T-cell (primary cell): Measurements from ENCODE around the gene PAX6. TPM values are rescaled to one million over a fixed set of nuclear protein-coding genes. Genes with fewer than 3 reads are reported as not detected.

Experiments
- ATAC-seq, 4 experiments: fragments of 200-7000 bp in 3 of 4; fragments of 150-1000 bp in 1 of 4; cut with Tn5 transposase; replicated peaks in 1 of 4; 1 replicate in 3 of 4; 2 replicates in 1 of 4; pipeline ENCODE4 v1.10.0; 2021; ENCODE audit warnings: moderate library complexity in 3 of 4, mild to moderate bottlenecking in 2 of 4, moderate number of reproducible peaks in 1 of 4
- CTCF ChIA-PET, 2 donors: fragments of 300-600 bp; sonication (Branson Sonifier 250); formaldehyde crosslinking; loops; one replicate each; lab custom pipeline; 2022; ENCODE audit warnings: antibody characterized with exemption in 2 of 2; lab: Charles Lee
- POLR2A ChIA-PET, 2 donors: fragments of 300-600 bp; sonication (Branson Sonifier 250); formaldehyde crosslinking; loops; one replicate each; lab custom pipeline; 2022; ENCODE audit warnings: antibody characterized with exemption in 2 of 2; lab: Charles Lee
- DNase-seq, 35 experiments: peaks; one replicate each; pipeline versions ENCODE4 v3.0.0 to v3.0.0-alpha.2; 2013 to 2023
- H3K27ac ChIP-seq: one replicate; pipeline ENCODE4 v1.5.1; 2013; ENCODE audit warnings: low read length
- H3K27me3 ChIP-seq, 2 experiments: replicated peaks in 1 of 2; 1 replicate in 1 of 2; 2 replicates in 1 of 2; pipeline versions ENCODE4 v1.6.1 to v1.7.0; 2013; ENCODE audit warnings: low read length in 1 of 2, mixed read lengths in 1 of 2; ENCODE audit not compliant: control insufficient read depth in 2 of 2, insufficient read depth in 2 of 2; ENCODE audit errors: extremely low read depth in 1 of 2
- H3K36me3 ChIP-seq, 2 donors: 1 replicate in 1 of 2; 2 replicates in 1 of 2; pipeline versions ENCODE4 v1.6.1 to v1.7.0; 2013; ENCODE audit warnings: low read length in 1 of 2; ENCODE audit not compliant: control insufficient read depth in 2 of 2, insufficient read depth in 1 of 2; ENCODE audit errors: extremely low read depth in 1 of 2
- H3K4me1 ChIP-seq, 2 experiments: 1 replicate in 1 of 2; 2 replicates in 1 of 2; pipeline versions ENCODE4 v1.6.1 to v1.7.0; 2013; ENCODE audit warnings: low read length in 2 of 2, mixed read lengths in 1 of 2; ENCODE audit not compliant: insufficient read depth in 2 of 2, control insufficient read depth in 1 of 2; ENCODE audit errors: extremely low read depth in 1 of 2
- H3K4me3 ChIP-seq, 2 donors: 1 replicate in 1 of 2; 2 replicates in 1 of 2; pipeline versions ENCODE4 v1.5.1 to v1.7.0; 2013; ENCODE audit warnings: mild to moderate bottlenecking in 2 of 2, low read length in 1 of 2, moderate library complexity in 1 of 2; ENCODE audit not compliant: control insufficient read depth in 1 of 2; ENCODE audit errors: extremely low read depth in 1 of 2
- H3K9me3 ChIP-seq: 2 replicates; pipeline ENCODE4 v1.7.0; 2013
- H3K27ac Mint-ChIP-seq, 2 donors: one replicate each; pipeline ENCODE4 v1.8.0; 2020 to 2021; ENCODE audit warnings: mild to moderate bottlenecking in 2 of 2, mixed read lengths in 2 of 2
- H3K27me3 Mint-ChIP-seq, 2 donors: one replicate each; pipeline ENCODE4 v1.8.0; 2021 to 2022; ENCODE audit warnings: mixed read lengths in 2 of 2
- H3K36me3 Mint-ChIP-seq: one replicate; pipeline ENCODE4 v1.8.0; 2021; ENCODE audit warnings: mixed read lengths
- H3K4me1 Mint-ChIP-seq, 3 donors: one replicate each; pipeline ENCODE4 v1.8.0; 2020 to 2022; ENCODE audit warnings: mixed read lengths in 3 of 3, mild to moderate bottlenecking in 1 of 3
- H3K4me3 Mint-ChIP-seq, 3 donors: one replicate each; pipeline ENCODE4 v1.8.0; 2020 to 2022; ENCODE audit warnings: mild to moderate bottlenecking in 3 of 3, mixed read lengths in 3 of 3, moderate library complexity in 3 of 3
- H3K9me3 Mint-ChIP-seq, 3 donors: one replicate each; pipeline ENCODE4 v1.8.0; 2020 to 2022; ENCODE audit warnings: mixed read lengths in 3 of 3
- WGBS: methylation state at CpG from one replicate; pipeline ENCODE4 v1.1.5; 2013; ENCODE audit warnings: missing lambda C conversion rate; ENCODE audit not compliant: insufficient coverage; 5-methylcytosine and 5-hydroxymethylcytosine counted together
- total RNA-seq, 35 experiments: library from RNA in 6 of 35; stranded (reverse) in 6 of 35; fragments of 120-200 nt in 1 of 35; gene quantifications; one replicate each; pipeline versions ENCODE4 v1.2.1 to v1.2.4 and lab custom pipeline; 2013 to 2026

Gene PAX6
- total RNA-seq, 5 donors from 2014 or later (not counting 1 experiment from before 2014, with no cell fraction given) = not detected

DNA sequence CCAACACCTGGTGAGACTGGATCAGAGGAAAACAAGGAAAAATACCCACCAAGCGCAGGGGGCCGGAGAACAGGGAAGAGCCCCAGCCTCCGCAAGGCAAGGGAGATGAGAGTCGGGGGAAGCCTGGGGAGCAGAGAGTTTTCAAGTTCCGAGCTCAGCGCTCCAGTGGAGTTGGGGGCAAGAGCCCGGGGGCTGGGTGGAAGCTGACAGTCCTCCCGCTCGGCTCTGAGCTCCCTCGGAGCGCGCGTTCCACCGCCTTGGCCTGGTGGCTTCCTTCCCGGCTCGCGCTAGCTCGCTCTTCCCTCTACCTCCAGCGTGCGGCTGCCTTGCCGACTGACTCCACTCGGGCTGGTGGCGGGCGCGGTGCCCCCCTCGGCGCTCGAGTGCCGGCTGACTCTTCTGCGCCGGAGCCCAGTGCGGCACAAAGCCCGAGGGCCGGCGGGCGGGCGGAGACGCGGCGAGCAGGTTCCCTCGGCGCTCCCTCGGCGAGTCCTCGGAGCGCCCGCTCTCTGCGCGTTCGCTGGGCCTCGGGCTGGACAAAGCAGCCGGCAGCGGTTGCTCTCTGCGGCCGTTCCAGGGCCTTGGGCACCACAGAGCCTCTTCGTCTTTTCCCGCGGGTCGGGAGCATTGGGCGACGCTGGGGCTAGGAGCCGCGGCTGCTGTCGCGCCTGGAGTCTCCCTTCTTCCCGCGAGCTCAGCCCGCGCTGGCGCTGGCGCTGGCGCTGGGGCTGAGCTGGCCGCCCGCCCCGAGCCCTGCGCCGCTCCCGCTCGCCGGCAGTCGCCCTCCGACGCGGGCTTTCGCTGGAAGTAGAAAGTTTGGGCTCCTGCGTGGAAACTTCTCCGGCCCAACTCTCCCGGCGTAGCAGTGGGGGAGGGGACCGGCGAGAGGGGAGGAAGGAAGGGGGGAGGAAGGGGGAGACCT is 1.0 kb downstream of the PAX6 start:
- no peak for DNase-seq
- Histone ChIP-seq H3K27me3 (peaks cover 25 to 95% of the 10 kb centered on the region in 2 experiments), H3K36me3 (no peaks in the 10 kb centered on the region), H3K27ac (no peak overlapping the region), H3K9me3 (no peaks in the 10 kb centered on the region), H3K4me3 (peak overlapping the region in 1 of 2 donors; percentile 75), H3K4me1 (peaks cover 22 to 65% of the 10 kb centered on the region in 2 experiments)
- Mint-ChIP-seq H3K27me3 (peaks cover 59 to 77% of the 10 kb centered on the region in 2 donors), H3K27ac (no peak overlapping the region), H3K36me3 (no peaks in the 10 kb centered on the region), H3K4me1 (peaks cover 52 to 55% (median 55%) of the 10 kb centered on the region in 3 donors), H3K9me3 (no peaks in the 10 kb centered on the region), H3K4me3 (peak overlapping the region; percentile 70 to 82 (median 72))
- CTCF ChIA-PET = no interaction called here
- POLR2A ChIA-PET = no interaction called here
- ATAC-seq = peak in 3 of 4 experiments; percentile 18 to 36 (median 20)
- 6% methylated on average over 87 of the region's 91 CpGs for WGBS

DNA sequence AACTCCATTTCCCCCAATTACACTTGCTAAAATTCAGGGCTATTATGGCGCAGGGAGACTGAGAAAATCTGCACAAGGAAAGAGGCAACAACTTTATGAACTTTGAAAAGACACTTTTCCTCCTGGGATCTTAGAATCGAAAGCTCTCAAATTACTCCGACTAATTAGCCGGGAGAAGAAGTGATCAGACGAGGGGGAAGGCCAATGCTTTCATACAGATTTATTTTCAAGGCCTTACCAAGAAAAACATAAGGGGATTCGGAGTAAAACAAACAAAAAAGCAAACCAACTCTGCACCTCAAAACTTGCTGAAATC is 1.6 kb downstream of the PAX6 start:
- no peaks in the 10 kb centered on the region for H3K36me3 Mint-ChIP-seq
- Histone ChIP-seq H3K27ac (no peak overlapping the region), H3K27me3 (peaks cover 23 to 95% of the 10 kb centered on the region in 2 experiments), H3K4me3 (peak overlapping the region in 1 of 2 donors; percentile 75), H3K9me3 (no peaks in the 10 kb centered on the region), H3K36me3 (no peaks in the 10 kb centered on the region), H3K4me1 (peaks cover 22 to 66% of the 10 kb centered on the region in 2 experiments)
- H3K9me3 Mint-ChIP-seq = no peaks in the 10 kb centered on the region
- H3K4me1 Mint-ChIP-seq = peaks cover 50 to 55% (median 54%) of the 10 kb centered on the region in 3 donors
- ChIA-PET POLR2A (no interaction called here), CTCF (no interaction called here)
- ATAC-seq (no peak), DNase-seq (no peak)
- peaks cover 57 to 75% of the 10 kb centered on the region in 2 donors for H3K27me3 Mint-ChIP-seq
- WGBS = no CpG with 5 or more reads among the region's 6 CpGs
- no peak overlapping the region for H3K27ac Mint-ChIP-seq
- peak overlapping the region; percentile 70 to 82 (median 72) for H3K4me3 Mint-ChIP-seq

DNA sequence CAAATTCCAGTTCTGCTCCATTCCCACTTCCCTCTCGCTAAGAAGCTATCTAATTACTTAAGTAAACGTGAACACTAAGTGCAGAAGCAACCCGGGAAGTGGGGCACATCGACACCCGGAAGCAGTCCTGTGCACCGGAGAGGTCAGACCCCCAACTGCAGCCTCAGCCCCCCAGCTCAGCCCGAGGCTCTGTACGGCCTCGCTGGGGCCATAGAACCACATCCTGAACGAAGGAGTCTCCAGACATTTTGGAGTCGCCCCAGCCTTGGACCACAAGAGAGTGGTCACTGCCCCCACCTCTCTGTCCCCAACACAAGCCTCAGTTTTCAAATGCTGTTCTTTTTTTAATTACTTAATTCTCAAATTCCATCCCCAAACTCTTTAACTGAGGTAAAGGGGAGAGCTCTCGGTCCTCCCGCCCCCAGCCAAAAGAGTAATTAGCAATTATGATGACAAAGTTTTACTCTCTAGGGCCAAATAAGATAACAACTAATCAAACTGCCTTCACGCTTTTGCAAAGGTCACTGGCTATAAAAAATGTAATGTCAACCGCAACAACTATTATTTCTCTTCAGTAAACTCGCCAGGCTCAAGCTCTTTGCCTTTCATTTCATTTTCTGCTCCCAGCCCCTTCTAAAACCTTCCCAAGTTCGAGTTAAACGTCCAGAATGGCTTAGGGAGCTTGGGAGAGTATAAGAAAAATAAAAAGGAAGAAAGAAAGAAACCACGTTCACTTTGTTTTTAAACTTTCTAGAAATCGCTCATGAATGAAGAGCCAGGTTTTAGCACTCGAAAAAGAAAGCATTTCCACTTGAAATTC is 2.2 kb downstream of the PAX6 start:
- Histone ChIP-seq H3K27ac (no peak overlapping the region), H3K9me3 (no peaks in the 10 kb centered on the region), H3K27me3 (peaks cover 24 to 95% of the 10 kb centered on the region in 2 experiments), H3K4me1 (peaks cover 25 to 66% of the 10 kb centered on the region in 2 experiments), H3K4me3 (no peak overlapping the region), H3K36me3 (no peaks in the 10 kb centered on the region)
- WGBS = 12% methylated on average over 11 of the region's 21 CpGs
- ATAC-seq = no peak
- Mint-ChIP-seq H3K4me1 (peaks cover 52 to 57% (median 56%) of the 10 kb centered on the region in 3 donors), H3K27ac (no peak overlapping the region), H3K9me3 (no peaks in the 10 kb centered on the region), H3K36me3 (no peaks in the 10 kb centered on the region), H3K4me3 (peak overlapping the region; percentile 70 to 82 (median 72)), H3K27me3 (peaks cover 62 to 76% of the 10 kb centered on the region in 2 donors)
- DNase-seq = no peak
- POLR2A ChIA-PET = no interaction called here
- CTCF ChIA-PET = no interaction called here

DNA sequence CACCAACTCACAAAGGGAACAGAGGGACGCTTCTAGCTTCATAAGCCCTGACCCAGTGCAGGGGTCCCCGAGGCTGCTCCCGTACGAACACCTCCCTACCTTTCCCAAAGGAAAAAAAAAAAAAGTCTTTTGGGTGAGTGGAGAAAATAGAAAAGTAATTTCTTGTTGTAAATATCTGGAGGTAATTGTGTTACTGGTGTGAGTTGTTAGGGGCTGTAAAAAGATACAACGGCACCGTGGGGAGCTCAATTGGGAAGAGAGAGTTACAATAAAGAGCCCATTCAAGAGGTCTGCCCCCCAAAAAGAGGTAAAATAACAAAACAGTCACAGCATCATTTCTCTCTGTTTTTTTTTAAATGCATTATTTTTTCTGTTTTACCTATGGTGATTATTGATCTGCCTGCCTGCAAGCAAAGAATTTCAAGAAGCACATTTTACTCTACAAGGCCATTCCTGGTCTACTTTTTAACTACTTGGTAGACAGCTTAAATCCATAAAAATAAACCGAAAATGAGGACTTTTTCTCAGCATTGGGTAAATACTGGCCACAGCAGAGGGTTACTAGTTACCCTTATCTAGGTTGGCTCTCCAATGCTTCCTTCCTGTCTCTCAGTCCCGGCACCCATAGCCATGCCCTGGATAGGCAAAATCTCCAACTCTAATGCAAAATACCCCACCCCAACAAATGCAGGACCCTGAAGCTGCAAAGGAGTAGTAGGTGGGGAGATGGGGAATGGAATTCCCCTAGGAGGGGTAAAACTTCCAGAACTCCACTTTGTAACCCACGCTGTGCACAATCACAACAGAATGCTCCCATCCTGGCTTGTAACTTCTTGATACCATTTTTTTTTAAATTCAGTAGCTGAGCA is 3.1 kb downstream of the PAX6 start:
- WGBS = 0% methylated on average over 1 of the region's 9 CpGs
- Mint-ChIP-seq H3K27ac (peak overlapping the region in 1 of 2 donors; percentile 62), H3K9me3 (peaks cover 0 to 4% (median 0%) of the 10 kb centered on the region in 3 donors), H3K27me3 (peaks cover 71 to 80% of the 10 kb centered on the region in 2 donors), H3K4me1 (peaks cover 56 to 65% (median 60%) of the 10 kb centered on the region in 3 donors), H3K4me3 (peak overlapping the region in 1 of 3 donors; percentile 22), H3K36me3 (peaks cover 4% of the 10 kb centered on the region)
- DNase-seq (no peak), ATAC-seq (no peak)
- Histone ChIP-seq H3K36me3 (no peaks in the 10 kb centered on the region), H3K4me1 (peaks cover 24 to 63% of the 10 kb centered on the region in 2 experiments), H3K27me3 (peaks cover 24 to 95% of the 10 kb centered on the region in 2 experiments), H3K9me3 (no peaks in the 10 kb centered on the region), H3K27ac (no peak overlapping the region), H3K4me3 (no peak overlapping the region)
- CTCF ChIA-PET = interaction anchor here in 1 of 2 donors (0.7 kb wide), 1 partner anchor 491 kb away, joined by 3 read pairs; no protein-coding TSS in a partner anchor
- POLR2A ChIA-PET = no interaction called here

DNA sequence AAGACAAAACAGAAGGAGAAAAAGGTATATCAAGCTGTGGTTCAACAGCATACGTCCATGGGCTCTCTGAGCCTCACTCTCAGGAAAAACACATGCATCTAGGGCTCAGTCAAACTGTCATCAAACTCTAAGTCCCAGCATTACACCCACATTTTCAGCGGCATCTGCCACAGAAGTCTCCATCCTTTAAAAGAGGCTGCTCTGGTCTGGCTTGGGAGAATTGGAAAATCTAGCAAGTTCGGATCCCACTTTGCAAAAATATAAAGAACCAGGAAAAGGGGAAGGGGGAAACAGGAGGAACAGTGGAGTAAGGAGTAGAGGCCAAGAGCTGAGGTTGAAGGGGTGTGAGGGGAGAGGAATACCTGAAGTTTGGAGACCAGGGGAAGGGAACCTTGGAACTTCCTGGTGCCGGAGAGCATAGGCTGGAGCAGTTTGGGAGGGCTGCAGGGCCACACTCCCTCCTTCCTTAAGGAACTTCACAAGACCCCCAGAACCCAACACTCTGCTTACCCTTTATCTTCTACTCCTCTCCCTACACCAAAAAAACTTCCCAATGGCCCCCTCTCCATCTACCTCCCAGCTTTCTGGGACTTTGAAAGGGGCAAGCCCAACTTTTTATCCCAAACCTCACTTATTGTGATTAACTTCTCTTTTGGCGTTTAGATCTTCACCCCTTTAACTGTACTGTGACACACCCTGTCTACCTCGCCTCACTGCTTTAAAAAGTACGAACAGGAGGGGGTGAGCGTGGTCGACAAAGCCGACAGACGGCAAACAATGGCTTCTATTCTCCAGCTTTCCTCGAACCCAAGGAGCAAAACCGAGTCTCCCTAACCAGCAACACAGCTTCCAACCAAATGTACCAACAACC is 4.0 kb downstream of the PAX6 start:
- Mint-ChIP-seq H3K4me1 (peaks cover 55 to 68% (median 58%) of the 10 kb centered on the region in 3 donors), H3K27me3 (peaks cover 76 to 83% of the 10 kb centered on the region in 2 donors), H3K27ac (peak overlapping the region in 1 of 2 donors; percentile 62), H3K4me3 (peak overlapping the region in 1 of 3 donors; percentile 22), H3K36me3 (peaks cover 4% of the 10 kb centered on the region), H3K9me3 (peaks cover 0 to 4% (median 0%) of the 10 kb centered on the region in 3 donors)
- ChIA-PET POLR2A (no interaction called here), CTCF (no interaction called here)
- no peaks in the 10 kb centered on the region for H3K9me3 ChIP-seq
- no peak overlapping the region for H3K27ac ChIP-seq
- WGBS = 23% methylated on average over 10 of the region's 13 CpGs
- no peak overlapping the region for H3K4me3 ChIP-seq
- peaks cover 21 to 54% of the 10 kb centered on the region in 2 experiments for H3K4me1 ChIP-seq
- H3K27me3 ChIP-seq = peaks cover 24 to 93% of the 10 kb centered on the region in 2 experiments
- ATAC-seq (no peak), DNase-seq (no peak)
- H3K36me3 ChIP-seq = no peaks in the 10 kb centered on the region
